HepG2 (cell line): Measurements from ENCODE around the gene CTSA. TPM values are rescaled to one million over a fixed set of nuclear protein-coding genes. Genes with fewer than 3 reads are reported as not detected.

Source experiments
- TRAFD1 ChIP-seq: sonication (generic); formaldehyde crosslinking; IDR thresholded peaks from 2 replicates; pipeline ENCODE4 v1.5.1; 2020; ENCODE audit warnings: missing genetic modification reagents, mild to moderate bottlenecking, borderline replicate concordance
- ZBTB40 ChIP-seq, 2 experiments: fragments of 450-650 bp in 1 of 2; sonication (generic) in 1 of 2; formaldehyde crosslinking in 1 of 2; IDR thresholded peaks; 2 replicates each; pipeline versions ENCODE4 v1.6.1 to v1.8.0; 2016 to 2022; ENCODE audit warnings: antibody characterized with exemption in 1 of 2, mild to moderate bottlenecking in 1 of 2, missing genetic modification reagents in 1 of 2
- ZBTB43 ChIP-seq: sonication (generic); formaldehyde crosslinking; conservative IDR thresholded peaks from 2 replicates; pipeline ENCODE4 v1.4.0; 2020; ENCODE audit warnings: missing genetic modification reagents
- ZNF407 ChIP-seq: sonication (generic); formaldehyde crosslinking; IDR thresholded peaks from one replicate; pipeline ENCODE4 v1.5.1; 2020; ENCODE audit warnings: mild to moderate bottlenecking, missing genetic modification reagents; ENCODE audit errors: not compliant biosample characterization
- ZNF556 ChIP-seq: sonication (generic); formaldehyde crosslinking; IDR thresholded peaks from 2 replicates; pipeline ENCODE4 v1.4.0; 2020; ENCODE audit warnings: mild to moderate bottlenecking, missing genetic modification reagents, borderline replicate concordance
- polyA plus RNA-seq, 8 experiments: library from polyadenylated mRNA; depleted of rRNA in 3 of 8; stranded (reverse) in 7 of 8; unstranded in 1 of 8; fragments of >200 nt; fragmentation: Illumina TruSeq in 4 of 8; extraction: Trizol in 4 of 8; gene quantifications; 2 replicates each; pipeline versions ENCODE4 v1.2.1 to v1.2.3, GENCODE V29; 2011 to 2016; ENCODE audit warnings: low read depth in 4 of 8, missing spikeins in 1 of 8, mixed read lengths in 1 of 8; ENCODE audit not compliant: insufficient read depth in 1 of 8
- total RNA-seq, 5 experiments: library from RNA; depleted of rRNA; stranded (reverse); fragments of >200 nt; fragmentation: Illumina TruSeq; extraction: Trizol; gene quantifications; 2 replicates each; pipeline ENCODE4 v1.2.3, GENCODE V29; 2016; ENCODE audit warnings: low read depth in 1 of 5

The CTSA gene
- total and polyA plus RNA-seq, 2 of the 13 experiments (the other 11 are each of a cell fraction or from before 2014, with no cell fraction given), result 202 to 231 TPM

GRCh38 chr20:45909817-45910669 is 18.9 kb downstream of the CTSA start (continued):
- TF ChIP-seq ZNF407 (no peak), ZBTB43 (CRISPR knock-in tag) (no peak), TRAFD1 (CRISPR knock-in tag) (0 out of 2 replicates have a peak, but pooled peaks have one; percentile 14), ZBTB40 (IDR thresholded peaks at IDR 0.05) (no peak), ZBTB40 (CRISPR knock-in tag; IDR thresholded peaks at IDR 0.05) (no peak; the same call in 1 of the 2 replicates), ZNF556 (CRISPR knock-in tag) (0 out of 2 replicates have a peak, but pooled peaks have one; percentile 54)
